ENCODE data around the gene PAH. TPM values are rescaled to one million over a fixed set of nuclear protein-coding genes. Genes with fewer than 3 reads are reported as not detected.

Gene PAH
- 10 to 100 TPM in 1 of 2 donors, 1 to 10 TPM in 1; 9.3 to 18.4 TPM for total RNA-seq
- polyA plus RNA-seq (ENCODE audit: insufficient read depth, low read depth, low replicate concordance): 23.2 TPM
- long read RNA-seq, donor 1: 0 reads
- long read RNA-seq, donor 2: 0 reads

GRCh38 chr12:102917026-102917787 lies at the start of gene PAH:
PAH (minus strand) TSS chr12:102917244; CDS start chr12:102917130, 114 bp downstream.
- H3K27me3 ChIP-seq: no peaks in the 10 kb centered on the region
- no peak within 1 kb of the TSS for H3K27ac ChIP-seq
- peak; percentile 50 for DNase-seq
- intact Hi-C loops (cut with DNase I; ENCODE audit: low total_unique reads): no loop called here
- peak within 1 kb of the TSS; percentile 49 to 58 for H3K4me3 ChIP-seq
- H3K4me1 ChIP-seq: no peaks in the 10 kb centered on the region
- TF ChIP-seq POLR2A (IDR thresholded peaks at IDR 0.05) (no peak), CTCF (IDR thresholded peaks at IDR 0.05) (no peak)
- no peaks in the 10 kb centered on the region for H3K36me3 ChIP-seq (ENCODE audit: low read depth, missing control alignments)
- 1 to 7% methylated on average over 18 to 30 of the region's 30 CpGs for WGBS, 2 donors
- H3K9me3 ChIP-seq: no peaks in the 10 kb centered on the region

- no peaks in the 10 kb centered on the region for H3K9me3 ChIP-seq
- no peaks in the 10 kb centered on the region for H3K36me3 ChIP-seq (ENCODE audit: low read depth, missing control alignments)
- TF ChIP-seq POLR2A (IDR thresholded peaks at IDR 0.05) (no peak), CTCF (IDR thresholded peaks at IDR 0.05) (no peak)
- intact Hi-C loops (cut with DNase I; ENCODE audit: low total_unique reads): no loop called here
- no peak overlapping the region for H3K4me3 ChIP-seq
- H3K27me3 ChIP-seq: no peaks in the 10 kb centered on the region
- 36 to 53% methylated on average over 10 to 12 of the region's 12 CpGs for WGBS, 2 donors
- no peak for DNase-seq
- H3K27ac ChIP-seq: no peak overlapping the region
- peaks cover 6% of the 10 kb centered on the region for H3K4me1 ChIP-seq
Measured at GRCh38 chr12:102966200-102966863, 49.3 kb upstream of the PAH start.

- DNase-seq: no peak
- Histone ChIP-seq H3K4me1 (peaks cover 6% of the 10 kb centered on the region), H3K27ac (no peak overlapping the region), H3K4me3 (peak overlapping the region in 1 of 2 donors; percentile 9), H3K27me3 (no peaks in the 10 kb centered on the region), H3K36me3 (ENCODE audit: low read depth, missing control alignments) (no peaks in the 10 kb centered on the region), H3K9me3 (no peaks in the 10 kb centered on the region)
- intact Hi-C loops (cut with DNase I; ENCODE audit: low total_unique reads): no loop called here
- TF ChIP-seq POLR2A (IDR thresholded peaks at IDR 0.05) (no peak), CTCF (IDR thresholded peaks at IDR 0.05) (no peak)
- 3% methylated on average over 34 to 38 of the region's 38 CpGs for WGBS, 2 donors
Measured at GRCh38 chr12:102965281-102966155, 48.5 kb upstream of the PAH start.

GRCh38 chr12:102964872-102965271 lies 47.8 kb upstream of the PAH start:
- H3K4me1 ChIP-seq: peaks cover 6% of the 10 kb centered on the region
- TF ChIP-seq CTCF (IDR thresholded peaks at IDR 0.05): no peak
- no peak for TF ChIP-seq POLR2A (IDR thresholded peaks at IDR 0.05)
- H3K27ac ChIP-seq: no peak overlapping the region
- H3K4me3 ChIP-seq: peak overlapping the region in 1 of 2 donors; percentile 9
- DNase-seq: peak; percentile 60
- intact Hi-C loops (cut with DNase I; ENCODE audit: low total_unique reads): no loop called here
- no peaks in the 10 kb centered on the region for H3K27me3 ChIP-seq
- H3K36me3 ChIP-seq (ENCODE audit: low read depth, missing control alignments): no peaks in the 10 kb centered on the region
- H3K9me3 ChIP-seq: no peaks in the 10 kb centered on the region
- 2% methylated on average over 21 of the region's 21 CpGs for WGBS, 2 donors
